ACC112 (cell line): Measurements from ENCODE around the gene PSRC1.
"Not testable (repeated sequence)": the region's sequence is repeated elsewhere in the genome, so short reads cannot be mapped to it uniquely, and the experiment has no call there.

Experiments
- H2AFZ ChIP-seq: fragments of 200-600 bp; sonication (generic); one replicate; pipeline ENCODE4 v1.6.0; 2017; ENCODE audit warnings: antibody characterized with exemption, low read length; ENCODE audit not compliant: unreplicated experiment
- H3K27ac ChIP-seq: fragments of 200-600 bp; sonication (generic); 2 replicates; pipeline ENCODE4 v1.5.1; 2014; ENCODE audit warnings: low read depth, mild to moderate bottlenecking, antibody characterized with exemption, low read length, moderate library complexity
- H3K27me3 ChIP-seq: fragments of 200-600 bp; sonication (generic); 2 replicates; pipeline ENCODE4 v1.6.1; 2014; ENCODE audit warnings: mild to moderate bottlenecking, antibody characterized with exemption, low read length, moderate library complexity, mixed read lengths; ENCODE audit not compliant: insufficient read depth
- H3K36me3 ChIP-seq: fragments of 200-600 bp; sonication (generic); 2 replicates; pipeline ENCODE4 v1.6.1; 2016; ENCODE audit warnings: mild to moderate bottlenecking, antibody characterized with exemption, low read length, moderate library complexity, mixed read lengths; ENCODE audit not compliant: insufficient read depth
- H3K4me1 ChIP-seq: fragments of 200-600 bp; sonication (generic); one replicate; pipeline ENCODE4 v1.6.1; 2016; ENCODE audit warnings: low read length, mixed read lengths; ENCODE audit not compliant: insufficient read depth, unreplicated experiment, control insufficient read depth
- H3K4me3 ChIP-seq: fragments of 200-600 bp; sonication (generic); 2 replicates; pipeline ENCODE4 v1.5.1; 2014; ENCODE audit warnings: mild to moderate bottlenecking, low read depth, low read length
- H3K79me2 ChIP-seq: fragments of 200-600 bp; sonication (generic); one replicate; pipeline ENCODE4 v1.6.0; 2016; ENCODE audit warnings: low read length; ENCODE audit not compliant: control insufficient read depth, unreplicated experiment, insufficient read depth

PSRC1 gene

DNA sequence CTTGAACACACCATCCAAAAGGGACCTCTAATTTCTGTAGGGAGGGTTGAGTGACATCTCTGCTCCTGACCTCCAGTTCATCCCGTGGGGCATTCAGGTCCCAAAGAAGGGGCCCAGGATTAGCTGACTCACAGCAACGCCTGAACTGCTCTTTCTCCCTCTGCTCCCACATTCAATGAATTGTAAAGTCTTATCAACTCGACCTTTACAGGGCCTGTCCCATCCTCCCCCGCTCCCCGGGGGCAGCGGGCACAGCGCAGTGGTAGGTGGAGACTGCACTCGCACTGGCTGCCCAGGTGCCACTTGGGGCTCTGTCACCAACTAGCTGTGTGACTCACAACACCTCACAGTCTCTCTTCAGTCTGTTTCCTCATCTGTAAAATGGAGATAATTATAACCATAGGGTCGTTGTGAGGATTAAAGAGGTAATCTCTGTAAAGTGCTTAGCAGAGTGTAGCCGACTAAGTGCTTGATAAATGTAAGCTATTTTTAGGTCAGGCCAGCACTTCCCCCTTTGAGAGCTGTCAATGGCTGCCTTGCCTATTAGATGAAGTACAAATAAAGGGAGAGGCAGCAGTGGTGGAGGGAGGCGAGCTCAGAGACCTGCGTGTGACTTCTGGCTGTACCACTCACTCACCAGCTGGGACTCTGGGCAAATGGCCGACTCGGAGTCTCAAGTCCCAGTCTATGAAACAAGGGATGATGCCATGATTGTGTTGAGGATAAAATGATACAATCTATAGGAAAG lies 24.5 kb upstream of the PSRC1 start:
- Histone ChIP-seq H3K4me1 (no peaks in the 10 kb centered on the region), H3K27ac (no peak overlapping the region), H3K79me2 (no peaks in the 10 kb centered on the region), H3K27me3 (no peaks in the 10 kb centered on the region), H2AFZ (no peak overlapping the region), H3K36me3 (no peaks in the 10 kb centered on the region), H3K4me3 (no peak overlapping the region)

DNA sequence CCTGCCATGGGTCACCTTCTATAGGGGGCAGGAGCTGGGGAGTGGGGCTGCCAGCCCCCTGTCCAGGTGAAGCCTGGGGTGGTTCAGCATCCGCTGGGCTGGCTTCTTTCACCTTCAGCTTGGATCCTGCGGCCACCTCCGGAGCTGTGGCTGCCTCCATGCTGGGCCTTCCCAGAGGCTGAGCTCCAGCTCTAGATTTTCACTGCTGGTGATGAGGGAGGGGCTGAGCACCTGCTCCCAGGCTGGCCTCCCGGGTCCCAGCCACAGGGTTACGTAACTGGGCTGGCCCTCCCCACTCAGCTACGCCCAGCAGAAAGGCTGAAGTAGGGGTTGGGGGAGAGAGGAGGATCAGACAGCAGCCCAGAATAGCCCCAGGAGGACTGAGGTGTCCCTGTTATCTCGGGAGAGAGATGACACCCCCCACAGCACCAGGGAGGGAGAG lies 23.9 kb upstream of the PSRC1 start, which contains the start of gene MYBPHL:
Gene MYBPHL (minus strand): TSS at position 180 of the 442 bp plus-strand sequence. CDS start 20 bp downstream, at position 160.
- no peaks in the 10 kb centered on the region for H3K4me1 ChIP-seq
- H3K36me3 ChIP-seq = no peaks in the 10 kb centered on the region
- H3K79me2 ChIP-seq = no peaks in the 10 kb centered on the region
- H3K4me3 ChIP-seq = no peak within 1 kb of the TSS
- H3K27me3 ChIP-seq = no peaks in the 10 kb centered on the region
- H3K27ac ChIP-seq = no peak within 1 kb of the TSS
- H2AFZ ChIP-seq = no peak within 1 kb of the TSS

DNA sequence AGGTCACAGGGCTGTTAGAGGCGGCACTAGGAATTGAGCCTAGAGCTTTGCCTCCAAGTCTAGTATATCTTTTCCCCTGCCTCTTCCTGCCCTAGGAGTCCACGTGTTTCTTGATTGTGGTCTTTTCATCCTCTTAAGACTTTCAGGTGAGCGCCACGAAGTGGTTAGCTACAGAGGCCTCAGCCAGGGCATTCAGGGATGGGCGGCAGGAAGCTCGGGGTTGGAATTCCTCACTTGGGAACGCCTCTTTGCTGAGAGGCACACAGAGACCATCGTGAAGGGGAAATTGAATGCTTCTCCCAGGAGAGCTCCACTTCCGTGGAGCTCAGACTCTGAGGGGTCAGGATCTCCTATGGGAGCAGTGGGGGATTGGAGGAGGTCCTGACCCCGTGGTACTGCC lies 23.0 kb upstream of the PSRC1 start:
- H3K36me3 ChIP-seq, H2AFZ ChIP-seq, H3K79me2 ChIP-seq, H3K27me3 ChIP-seq, H3K27ac ChIP-seq, H3K4me1 ChIP-seq, H3K4me3 ChIP-seq: not testable (repeated sequence)

DNA sequence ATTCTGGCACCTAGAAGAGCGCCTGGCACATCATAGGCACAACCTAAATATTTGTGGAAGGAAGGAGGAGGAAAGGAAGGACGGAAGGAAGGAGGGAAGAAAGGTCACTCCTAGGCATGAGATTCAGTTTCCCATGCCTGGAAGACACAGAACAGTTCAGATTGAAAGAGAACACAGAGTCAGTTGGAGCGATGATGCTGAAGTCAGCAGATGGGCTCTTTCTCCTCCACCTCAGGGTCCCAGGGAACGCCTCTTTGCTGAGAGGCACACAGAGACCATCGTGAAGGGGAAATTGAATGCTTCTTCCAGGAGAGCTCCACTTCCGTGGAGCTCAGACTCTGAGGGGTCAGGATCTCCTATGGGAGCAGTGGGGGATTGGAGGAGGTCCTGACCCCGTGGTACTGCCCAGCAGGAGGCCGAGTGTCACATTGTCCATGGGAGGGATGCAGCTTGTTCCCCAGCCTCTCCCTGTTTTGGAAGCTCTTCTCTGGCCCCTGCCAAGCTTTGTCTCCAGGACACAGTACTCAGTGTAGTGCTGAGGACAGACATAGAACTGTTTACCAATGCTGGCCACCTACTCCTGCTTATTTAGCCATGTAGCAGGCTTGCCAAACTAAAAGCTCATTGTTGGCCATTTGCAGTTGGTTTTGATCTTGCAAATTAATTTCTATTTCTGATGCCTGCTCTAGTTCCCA lies 21.4 kb upstream of the PSRC1 start:
- no peak overlapping the region for H2AFZ ChIP-seq
- H3K27ac ChIP-seq = no peak overlapping the region
- no peaks in the 10 kb centered on the region for H3K79me2 ChIP-seq
- peaks cover 10% of the 10 kb centered on the region for H3K4me1 ChIP-seq
- H3K4me3 ChIP-seq = no peak overlapping the region
- no peaks in the 10 kb centered on the region for H3K27me3 ChIP-seq
- H3K36me3 ChIP-seq = no peaks in the 10 kb centered on the region

DNA sequence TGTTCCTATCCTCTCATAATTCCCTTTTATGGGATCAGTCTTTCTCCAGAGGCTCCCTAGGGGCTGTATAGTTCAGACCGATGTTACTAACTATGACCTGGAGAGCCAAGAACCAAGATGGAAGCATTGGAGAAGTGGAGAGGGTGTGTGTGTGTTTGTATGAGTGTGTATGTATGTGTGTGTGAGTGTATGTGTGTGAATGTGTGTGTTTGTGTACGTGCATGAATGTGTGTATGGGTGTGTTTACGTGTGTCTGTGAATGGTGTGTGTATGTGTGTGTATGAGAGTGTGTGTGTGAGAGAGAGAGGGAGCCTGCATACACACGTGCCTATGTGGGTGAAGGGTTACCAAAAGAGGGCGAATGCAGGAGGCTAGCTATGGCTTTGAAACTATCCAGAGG lies 18.9 kb upstream of the PSRC1 start:
- Histone ChIP-seq H3K4me1 (peaks cover 25% of the 10 kb centered on the region), H3K27ac (no peak overlapping the region), H3K4me3 (no peak overlapping the region), H3K79me2 (no peaks in the 10 kb centered on the region), H2AFZ (no peak overlapping the region), H3K27me3 (no peaks in the 10 kb centered on the region), H3K36me3 (no peaks in the 10 kb centered on the region)

DNA sequence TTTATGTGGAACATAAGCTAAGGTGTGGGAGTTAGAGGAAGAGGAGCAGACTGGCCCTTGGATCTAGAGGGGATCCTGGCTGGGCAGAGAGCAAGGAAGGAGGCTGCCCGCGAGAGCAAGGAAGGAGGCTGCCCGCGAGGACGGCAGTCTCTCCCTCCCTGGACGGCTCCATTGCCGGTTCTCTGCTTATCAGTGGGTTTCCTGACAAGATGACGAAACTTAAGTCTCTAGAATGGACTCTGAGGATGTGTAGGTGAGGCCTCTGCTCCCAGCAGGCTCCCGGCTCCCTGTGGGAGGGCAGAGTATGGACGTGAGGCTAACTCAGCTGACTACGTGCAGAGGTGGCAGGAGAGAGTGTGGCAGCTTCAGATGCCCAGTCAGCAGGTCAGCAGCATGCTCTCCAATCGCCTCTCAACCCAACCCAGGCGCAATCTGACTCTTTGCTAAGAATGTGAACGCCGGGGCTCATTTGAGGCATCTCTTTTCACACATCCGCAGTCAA lies 17.8 kb upstream of the PSRC1 start:
- no peak overlapping the region for H3K4me3 ChIP-seq
- peaks cover 25% of the 10 kb centered on the region for H3K4me1 ChIP-seq
- H2AFZ ChIP-seq = no peak overlapping the region
- no peaks in the 10 kb centered on the region for H3K79me2 ChIP-seq
- no peak overlapping the region for H3K27ac ChIP-seq
- H3K36me3 ChIP-seq = no peaks in the 10 kb centered on the region
- H3K27me3 ChIP-seq = no peaks in the 10 kb centered on the region

DNA sequence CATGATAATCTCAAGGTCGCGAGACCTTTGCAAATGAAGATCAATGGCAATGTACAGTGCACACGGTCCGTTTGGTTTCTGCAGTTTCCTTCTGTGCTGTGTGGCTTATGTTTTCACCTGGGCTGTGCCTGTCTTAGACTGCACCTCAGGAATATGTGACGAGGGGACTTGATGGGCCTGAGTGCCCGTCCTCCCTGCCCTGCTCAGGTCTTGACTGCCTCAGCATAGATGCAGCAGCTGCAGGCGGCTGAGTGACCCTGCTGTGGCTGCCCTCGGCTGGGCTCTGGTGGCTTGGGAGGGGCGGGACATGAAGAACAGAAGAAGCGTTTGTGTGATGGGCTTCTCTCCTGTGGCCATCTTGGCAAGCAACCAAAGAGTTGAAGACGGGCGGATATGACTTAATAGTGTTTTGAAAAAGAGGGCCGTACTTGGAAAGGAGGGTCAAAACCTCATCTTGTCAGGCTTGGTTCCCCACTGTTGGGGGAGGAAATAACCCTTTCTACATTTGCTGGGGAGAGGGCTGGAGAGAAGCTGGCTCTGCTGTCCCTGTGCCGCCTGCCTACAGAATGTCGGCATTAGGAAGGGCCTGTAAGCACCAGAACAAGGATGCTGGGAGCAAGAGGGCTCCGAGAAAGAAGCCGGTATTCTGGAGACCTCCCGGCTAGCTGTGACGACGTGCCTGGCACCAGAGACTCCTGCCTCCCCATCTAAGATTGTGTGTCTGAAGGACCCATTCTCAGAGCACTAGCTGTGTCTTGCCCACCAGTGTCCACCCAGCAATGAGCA lies 16.8 kb upstream of the PSRC1 start:
- Histone ChIP-seq H3K79me2 (no peaks in the 10 kb centered on the region), H3K27ac (peak overlapping the region; percentile 73), H3K27me3 (no peaks in the 10 kb centered on the region), H3K4me1 (peaks cover 25% of the 10 kb centered on the region), H2AFZ (peak overlapping the region; percentile 78), H3K4me3 (no peak overlapping the region), H3K36me3 (no peaks in the 10 kb centered on the region)

DNA sequence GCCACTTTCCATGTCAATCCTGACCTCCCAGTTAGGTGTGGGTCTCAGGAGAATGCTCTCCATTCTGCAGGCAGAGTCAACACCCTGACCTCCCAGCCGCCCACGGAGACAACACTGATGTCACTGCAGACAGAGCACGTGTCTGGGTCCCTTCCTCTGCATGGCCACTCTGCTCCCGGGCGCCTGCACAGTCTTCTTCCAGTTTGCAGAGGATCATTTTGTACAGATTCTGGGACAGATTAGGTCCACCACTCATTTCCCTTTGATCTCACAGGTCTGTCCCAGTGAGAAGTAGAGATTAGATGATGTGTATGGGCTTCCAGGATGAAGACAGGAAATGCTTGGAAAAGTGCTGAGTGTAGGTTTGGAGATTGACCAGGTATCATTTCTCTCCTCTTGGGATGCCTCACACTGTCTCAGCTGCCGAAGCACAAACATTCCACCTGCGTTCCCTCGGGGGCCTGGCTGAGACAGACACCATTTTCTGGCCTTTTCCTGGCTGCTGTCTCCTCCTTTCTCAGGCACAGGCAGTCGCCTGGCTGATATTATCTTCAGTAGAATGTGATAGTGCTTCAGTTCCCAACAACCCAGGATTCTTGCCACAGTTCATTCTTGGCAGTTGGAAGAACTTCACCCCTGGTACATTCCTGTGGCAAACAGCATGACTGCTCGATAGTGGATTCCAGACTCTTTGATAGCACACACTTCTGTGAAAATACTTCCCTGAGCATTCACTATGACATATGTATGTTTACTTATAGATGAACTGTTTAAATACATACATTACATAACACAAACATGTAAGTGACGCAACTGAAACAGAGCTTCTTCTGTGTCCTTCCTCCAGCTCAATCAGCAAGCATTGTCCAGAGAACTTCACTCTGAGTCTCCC lies 16.0 kb upstream of the PSRC1 start:
- H3K27ac ChIP-seq = peak overlapping the region; percentile 73
- H3K79me2 ChIP-seq = no peaks in the 10 kb centered on the region
- peak overlapping the region; percentile 78 for H2AFZ ChIP-seq
- H3K27me3 ChIP-seq = no peaks in the 10 kb centered on the region
- H3K4me3 ChIP-seq = peak overlapping the region; percentile 17; the same call in 1 of the 2 replicates
- H3K4me1 ChIP-seq = peaks cover 25% of the 10 kb centered on the region
- H3K36me3 ChIP-seq = no peaks in the 10 kb centered on the region

DNA sequence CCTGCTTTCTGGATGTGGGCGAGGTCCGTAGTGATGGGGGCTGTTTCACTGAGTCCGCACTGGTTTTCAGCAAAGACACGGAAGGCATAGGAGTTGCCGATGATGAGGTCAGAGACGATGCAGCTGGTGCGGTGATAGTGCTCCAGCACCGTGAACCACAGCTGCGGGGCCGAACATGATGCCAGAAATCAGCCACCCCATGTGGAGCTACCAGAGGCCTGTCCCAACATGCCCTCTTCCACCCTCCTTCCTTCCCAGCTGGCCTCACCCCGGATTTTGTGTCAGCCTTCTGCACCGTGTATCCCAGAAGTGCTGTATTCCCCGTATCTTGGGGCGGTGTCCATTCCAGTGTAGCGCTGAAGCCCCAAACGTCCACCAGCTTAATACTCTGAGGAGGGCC lies 13.8 kb upstream of the PSRC1 start:
- no peaks in the 10 kb centered on the region for H3K27me3 ChIP-seq
- H3K36me3 ChIP-seq = no peaks in the 10 kb centered on the region
- H2AFZ ChIP-seq = no peak overlapping the region
- peaks cover 25% of the 10 kb centered on the region for H3K4me1 ChIP-seq
- H3K27ac ChIP-seq = no peak overlapping the region
- H3K4me3 ChIP-seq = no peak overlapping the region
- no peaks in the 10 kb centered on the region for H3K79me2 ChIP-seq
